LNCaP clone FGC (cell line): ENCODE data around the gene COL4A2.

ENCODE experiments used
- DNase-seq: peaks from one replicate; pipeline ENCODE4 v3.0.0-alpha.2; 2011; ENCODE audit warnings: low read depth
- H3K4me3 ChIP-seq: 2 replicates; pipeline ENCODE4 v1.5.1; 2011; ENCODE audit warnings: mild to moderate bottlenecking, low read depth, low read length, control low read depth
- CTCF ChIP-seq: IDR thresholded peaks from 2 replicates; pipeline ENCODE4 v1.5.1; 2012; ENCODE audit warnings: mild to moderate bottlenecking; ENCODE audit not compliant: control insufficient read depth, insufficient read depth; ENCODE audit errors: extremely low read depth

The COL4A2 gene

DNA sequence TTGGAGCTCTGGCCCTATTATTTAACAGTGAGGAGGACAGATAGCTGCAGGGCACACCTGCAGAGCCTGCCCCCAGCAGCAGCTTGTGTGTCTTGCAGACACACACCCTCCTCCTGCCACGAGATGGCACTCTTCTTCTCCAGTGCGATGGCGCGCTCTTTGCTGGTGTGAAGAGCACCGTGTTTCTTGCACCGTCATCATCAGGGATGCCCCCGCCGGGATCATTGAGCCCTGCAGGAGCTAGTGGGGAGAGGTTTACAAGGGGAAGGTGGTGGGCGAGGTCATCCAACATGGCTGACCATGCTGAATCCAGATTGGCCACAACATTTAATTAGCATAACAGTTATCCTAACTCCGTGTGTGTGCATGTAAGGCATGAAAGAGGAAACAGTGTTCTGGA, 148.9 kb downstream of the COL4A2 start:
- 0 out of 2 replicates have a peak overlapping the region, but pooled peaks have one; percentile 21 for H3K4me3 ChIP-seq
- TF ChIP-seq CTCF, result peak; percentile 92
- DNase-seq, result peak; percentile 40

GRCh38 chr13:110456550-110456949, 149.5 kb downstream of the COL4A2 start:
- no peak overlapping the region for H3K4me3 ChIP-seq
- no peak for TF ChIP-seq CTCF
- no peak for DNase-seq

GRCh38 chr13:110457361-110457760, 150.3 kb downstream of the COL4A2 start:
- DNase-seq, result no peak
- H3K4me3 ChIP-seq, result no peak overlapping the region
- no peak for TF ChIP-seq CTCF

GRCh38 chr13:110458017-110458416, 150.9 kb downstream of the COL4A2 start:
- TF ChIP-seq CTCF, result no peak
- no peak overlapping the region for H3K4me3 ChIP-seq
- no peak for DNase-seq

- H3K4me3 ChIP-seq, result no peak overlapping the region
- DNase-seq, result no peak
- TF ChIP-seq CTCF, result no peak
These were observed 151.7 kb downstream of the COL4A2 start for GRCh38 chr13:110458594-110459365.

DNA sequence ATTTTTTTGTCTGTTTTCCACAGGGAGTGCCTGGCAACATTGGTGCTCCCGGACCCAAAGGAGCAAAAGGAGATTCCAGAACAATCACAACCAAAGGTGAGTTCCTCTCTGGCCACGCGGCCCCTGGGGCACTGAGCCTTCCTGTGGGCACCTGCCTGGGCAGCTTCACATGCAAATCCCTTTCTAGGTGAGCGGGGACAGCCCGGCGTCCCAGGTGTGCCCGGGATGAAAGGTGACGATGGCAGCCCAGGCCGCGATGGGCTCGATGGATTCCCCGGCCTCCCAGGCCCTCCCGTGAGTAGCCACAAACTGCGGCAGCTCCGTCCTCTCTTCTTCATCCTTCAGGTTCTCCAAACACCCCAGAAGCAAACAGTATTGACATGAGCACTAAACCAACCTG, 155.0 kb downstream of the COL4A2 start:
- DNase-seq, result no peak
- TF ChIP-seq CTCF, result no peak
- H3K4me3 ChIP-seq, result no peak overlapping the region

DNA sequence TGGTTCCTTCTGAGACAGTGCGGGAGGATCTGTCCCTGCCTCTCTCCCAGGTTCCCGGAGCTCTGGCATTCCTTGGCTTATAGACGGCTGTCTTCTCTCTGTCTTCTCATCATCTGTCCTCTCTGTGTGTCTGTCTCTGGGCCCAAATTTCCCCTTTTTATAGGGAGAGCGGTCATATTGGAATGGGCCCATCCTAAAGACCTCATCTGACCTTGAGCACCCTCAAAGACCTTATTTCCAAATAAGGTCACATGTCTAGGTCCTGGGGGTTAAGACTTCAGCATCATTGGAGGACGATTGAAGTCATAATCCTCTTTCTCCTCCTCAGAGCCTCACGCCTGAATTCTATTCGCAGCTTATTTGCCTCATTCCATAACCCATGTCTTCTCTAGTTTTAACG, 156.1 kb downstream of the COL4A2 start:
- TF ChIP-seq CTCF, result no peak
- DNase-seq, result no peak
- no peak overlapping the region for H3K4me3 ChIP-seq
